GM08714 (cell line): Measurements from ENCODE around the gene DAPK2.
"Not testable (repeated sequence)": the region's sequence is repeated elsewhere in the genome, so short reads cannot be mapped to it uniquely, and the experiment has no call there.

ENCODE experiments used
- H3K4me3 ChIP-seq: fragments of 200-500 bp; sonication (Bioruptor generic); 2 replicates; pipeline ENCODE4 v1.5.1; 2014; ENCODE audit warnings: mild to moderate bottlenecking, low read length, inconsistent platforms
- ZNF274 ChIP-seq: IDR thresholded peaks from 2 replicates; pipeline ENCODE4 v1.6.1; 2012; ENCODE audit warnings: mild to moderate bottlenecking, low read depth, low read length

Gene DAPK2

GRCh38 chr15:64070965-64071851 lies 24.9 kb upstream of the DAPK2 start:
- H3K4me3 ChIP-seq, result no peak overlapping the region
- no peak for TF ChIP-seq ZNF274

DNA sequence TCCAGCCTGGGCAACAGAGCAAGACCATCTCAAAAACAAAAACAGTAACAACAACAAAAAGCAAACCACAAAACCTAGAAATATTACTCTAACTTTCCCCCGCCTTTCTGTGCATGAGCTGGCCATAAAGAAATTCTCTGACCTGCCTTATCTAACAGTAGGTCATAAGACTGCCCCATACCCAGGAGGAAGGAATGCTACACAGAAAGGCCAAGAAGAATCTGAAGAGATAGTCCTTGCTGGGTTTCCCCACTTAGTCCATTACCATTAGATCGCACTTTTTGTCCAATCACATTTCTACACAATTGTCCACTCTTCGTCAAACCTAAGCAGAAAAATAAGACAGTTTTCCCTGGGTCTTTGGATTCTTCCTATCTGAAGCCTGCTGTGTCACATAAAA lies 23.8 kb upstream of the DAPK2 start:
- H3K4me3 ChIP-seq, result no peak overlapping the region
- TF ChIP-seq ZNF274, result no peak

DNA sequence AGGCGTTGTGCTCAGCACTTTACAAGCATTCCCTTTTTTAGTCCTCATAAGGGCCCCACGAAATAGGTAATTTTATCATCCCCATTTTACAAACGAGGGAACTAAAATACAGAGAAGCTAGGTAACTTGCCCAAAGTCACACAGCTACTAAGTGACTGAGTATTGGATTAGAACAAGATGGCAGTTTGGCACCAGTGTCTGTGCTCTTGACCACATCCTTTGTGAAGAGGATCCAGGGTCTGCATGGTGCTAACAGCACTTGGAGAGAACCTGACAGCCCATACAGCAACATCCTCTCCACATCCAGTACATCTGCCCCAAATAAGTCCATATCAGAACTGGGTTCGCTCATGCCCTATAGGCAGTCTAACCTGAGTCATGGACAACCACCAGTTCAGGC lies 21.8 kb upstream of the DAPK2 start:
- no peak overlapping the region for H3K4me3 ChIP-seq
- no peak for TF ChIP-seq ZNF274

DNA sequence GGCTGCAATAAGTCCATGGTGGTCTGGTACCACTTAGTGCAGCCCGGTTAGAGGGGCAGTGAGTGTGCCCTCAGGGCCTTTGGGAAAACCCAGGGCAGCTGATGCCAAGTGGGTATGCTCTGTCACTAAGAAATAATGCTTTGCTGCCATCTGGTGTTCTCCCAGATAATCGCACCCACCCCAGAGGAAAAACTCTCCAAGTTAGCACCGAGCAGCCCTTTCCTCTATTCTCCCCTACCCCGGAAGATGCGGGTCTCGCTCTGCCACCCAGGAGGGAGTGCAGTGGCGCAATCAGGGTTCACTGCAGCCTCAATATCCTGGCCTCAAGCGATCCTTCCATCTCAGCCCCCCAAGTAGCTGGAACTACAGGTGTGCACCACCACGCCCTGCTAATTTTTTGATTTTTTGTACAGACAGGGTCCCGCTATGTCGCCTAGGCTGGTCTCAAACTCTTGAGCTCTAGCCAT lies 21.3 kb upstream of the DAPK2 start:
- TF ChIP-seq ZNF274, result no peak

GRCh38 chr15:64066451-64066850 lies 20.2 kb upstream of the DAPK2 start:
- H3K4me3 ChIP-seq, result no peak overlapping the region
- no peak for TF ChIP-seq ZNF274

More for the DNA sequence above, 21.3 kb upstream of the DAPK2 start:
- no peak overlapping the region for H3K4me3 ChIP-seq

DNA sequence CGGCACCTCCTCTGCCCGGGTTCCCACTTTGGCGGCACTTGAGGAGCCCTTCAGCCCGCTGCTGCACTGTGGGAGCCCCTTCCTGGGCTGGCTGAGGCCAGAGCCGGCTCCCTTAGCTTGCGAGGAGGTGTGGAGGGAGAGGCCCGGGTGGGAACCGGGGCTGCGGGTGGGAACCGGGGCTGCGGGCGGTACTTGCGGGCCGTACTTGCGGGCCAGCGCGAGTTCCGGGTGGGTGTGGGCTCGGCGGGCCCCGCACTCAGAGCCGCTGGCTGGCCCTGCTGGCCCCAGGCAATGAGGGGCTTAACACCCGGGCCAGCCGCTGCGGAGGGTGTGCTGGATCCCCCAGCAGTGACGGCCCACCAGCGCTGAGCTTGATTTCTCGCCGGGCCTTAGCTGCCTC lies 14.4 kb upstream of the DAPK2 start:
- no peak for TF ChIP-seq ZNF274
- no peak overlapping the region for H3K4me3 ChIP-seq

GRCh38 chr15:64059104-64059503 lies 12.8 kb upstream of the DAPK2 start:
- H3K4me3 ChIP-seq, result not testable (repeated sequence)

GRCh38 chr15:64058279-64058678 lies 12.0 kb upstream of the DAPK2 start:
- no peak for TF ChIP-seq ZNF274

DNA sequence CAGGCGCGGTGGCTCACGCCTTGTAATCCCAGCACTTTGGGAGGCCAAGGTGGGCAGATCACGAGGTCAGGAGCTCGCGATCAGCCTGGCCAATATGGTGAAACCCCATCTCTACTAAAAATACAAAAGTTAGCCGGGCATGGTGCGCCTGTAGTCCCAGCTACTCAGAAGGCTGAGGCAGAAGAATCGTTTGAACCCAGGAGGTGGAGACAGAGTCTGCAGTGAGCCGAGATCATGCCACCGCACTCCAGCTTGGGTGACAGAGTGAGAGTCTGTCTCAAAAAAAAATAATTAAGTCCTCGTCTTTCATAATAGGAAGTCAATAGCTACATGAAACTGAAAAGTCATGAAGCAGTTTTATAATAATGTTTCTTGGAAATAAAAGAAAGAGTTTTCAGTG lies 7.4 kb upstream of the DAPK2 start:
- not testable (repeated sequence) for H3K4me3 ChIP-seq

More at GRCh38 chr15:64058279-64058678, 12.0 kb upstream of the DAPK2 start:
- H3K4me3 ChIP-seq, result no peak overlapping the region

GRCh38 chr15:64052925-64053491 lies 6.7 kb upstream of the DAPK2 start:
- H3K4me3 ChIP-seq, result no peak overlapping the region
- no peak for TF ChIP-seq ZNF274

- no peak for TF ChIP-seq ZNF274
- H3K4me3 ChIP-seq, result no peak overlapping the region
These were observed 5.3 kb upstream of the DAPK2 start for GRCh38 chr15:64051407-64052259.

- no peak overlapping the region for H3K4me3 ChIP-seq
- no peak for TF ChIP-seq ZNF274
These were observed 4.8 kb upstream of the DAPK2 start for GRCh38 chr15:64051093-64051402.

- no peak overlapping the region for H3K4me3 ChIP-seq
- TF ChIP-seq ZNF274, result no peak
These were observed 4.2 kb upstream of the DAPK2 start for GRCh38 chr15:64050281-64051092.
